Measurements from ENCODE around the gene FAM131A.

DNA sequence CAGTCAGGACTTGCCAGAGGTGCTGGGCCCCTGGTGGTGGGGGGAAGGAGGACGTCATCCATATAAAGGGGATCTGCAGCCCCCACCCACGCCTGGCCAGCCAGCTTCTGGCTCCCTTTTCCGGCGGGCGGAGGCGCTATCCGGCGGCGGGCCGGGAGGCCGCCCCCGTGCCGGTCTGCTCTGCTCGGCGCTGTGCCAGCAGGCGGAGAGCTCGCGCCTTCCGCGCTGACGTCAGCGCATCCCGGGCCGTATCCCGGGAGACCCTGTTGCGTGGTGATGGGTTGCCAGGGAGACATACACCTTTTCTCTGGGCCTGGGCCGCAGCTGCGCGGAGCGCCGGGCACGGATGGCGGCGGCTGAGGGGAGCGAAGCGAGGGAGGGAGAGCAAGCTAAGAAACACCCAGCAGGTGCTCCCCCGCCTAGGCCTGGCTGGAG, 1.1 kb downstream of the FAM131A start:
- TF ChIP-seq, protein P1, sequence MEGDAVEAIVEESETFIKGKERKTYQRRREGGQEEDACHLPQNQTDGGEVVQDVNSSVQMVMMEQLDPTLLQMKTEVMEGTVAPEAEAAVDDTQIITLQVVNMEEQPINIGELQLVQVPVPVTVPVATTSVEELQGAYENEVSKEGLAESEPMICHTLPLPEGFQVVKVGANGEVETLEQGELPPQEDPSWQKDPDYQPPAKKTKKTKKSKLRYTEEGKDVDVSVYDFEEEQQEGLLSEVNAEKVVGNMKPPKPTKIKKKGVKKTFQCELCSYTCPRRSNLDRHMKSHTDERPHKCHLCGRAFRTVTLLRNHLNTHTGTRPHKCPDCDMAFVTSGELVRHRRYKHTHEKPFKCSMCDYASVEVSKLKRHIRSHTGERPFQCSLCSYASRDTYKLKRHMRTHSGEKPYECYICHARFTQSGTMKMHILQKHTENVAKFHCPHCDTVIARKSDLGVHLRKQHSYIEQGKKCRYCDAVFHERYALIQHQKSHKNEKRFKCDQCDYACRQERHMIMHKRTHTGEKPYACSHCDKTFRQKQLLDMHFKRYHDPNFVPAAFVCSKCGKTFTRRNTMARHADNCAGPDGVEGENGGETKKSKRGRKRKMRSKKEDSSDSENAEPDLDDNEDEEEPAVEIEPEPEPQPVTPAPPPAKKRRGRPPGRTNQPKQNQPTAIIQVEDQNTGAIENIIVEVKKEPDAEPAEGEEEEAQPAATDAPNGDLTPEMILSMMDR (IDR thresholded peaks at IDR 0.05): no peak
- TF ChIP-seq POLR2A (IDR thresholded peaks at IDR 0.05): no peak

Data from right lobe of liver (tissue), 4 donors.